M059J (cell line): Measurements from ENCODE around the gene TYW1. TPM values are rescaled to one million over a fixed set of nuclear protein-coding genes. Genes with fewer than 3 reads are reported as not detected.
A peak's percentile ranks its signal among the peaks of the same experiment; 100 is the strongest.
"Not testable (repeated sequence)": the region's sequence is repeated elsewhere in the genome, so short reads cannot be mapped to it uniquely, and the experiment has no call there.

Experiments
- DNase-seq: peaks from one replicate; pipeline ENCODE4 v3.0.0-alpha.2; 2012; ENCODE audit warnings: low read depth
- total RNA-seq: library from RNA; depleted of rRNA; stranded (reverse); fragments of >200 nt; shearing (Covaris generic); gene quantifications from 2 replicates; pipeline ENCODE4 v1.2.3, GENCODE V29; 2014

TYW1 gene
- total RNA-seq, 1 experiment from 2014 or later, result 20.6 TPM

DNA sequence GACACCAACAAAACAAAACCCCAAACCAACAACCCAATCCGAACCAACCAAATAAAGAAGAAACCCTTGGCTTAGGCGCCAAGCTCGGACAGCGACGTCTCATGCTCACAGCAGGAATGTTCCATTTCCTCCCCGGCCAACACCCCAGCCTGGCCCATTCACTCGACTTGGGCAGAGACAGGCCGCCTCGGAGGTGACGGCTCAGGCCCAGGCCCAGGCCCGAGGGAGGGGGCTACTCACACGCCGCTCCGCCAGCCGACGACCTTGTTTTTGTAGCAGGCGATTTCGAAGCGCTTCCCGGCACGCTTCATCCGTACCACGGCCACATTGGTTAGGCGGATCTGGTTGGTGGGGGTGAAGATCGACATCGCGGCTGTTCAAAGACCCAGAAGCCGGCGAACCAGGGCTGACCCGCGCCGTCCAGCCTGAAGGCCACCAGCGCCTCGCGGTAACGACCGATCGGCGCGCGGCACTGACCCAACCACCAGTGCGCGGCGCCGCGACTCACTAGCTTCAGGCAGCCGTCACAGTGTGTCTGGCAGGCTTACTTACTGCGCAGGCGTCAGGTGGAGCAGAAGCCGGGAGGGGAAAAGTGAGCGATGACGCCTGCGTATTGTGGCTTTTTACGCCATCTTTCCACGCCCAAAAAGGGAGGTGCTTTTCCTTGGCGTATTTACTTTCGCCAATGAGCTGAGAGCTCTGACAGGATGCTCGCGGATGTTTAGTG, 1.4 kb upstream of the TYW1 start, which contains the start of gene SBDS:
TSS of gene SBDS (minus strand) at position 537 of the 727 bp plus-strand sequence. CDS start at position 368, 169 bp downstream.
- DNase-seq, result peak; percentile 99

DNA sequence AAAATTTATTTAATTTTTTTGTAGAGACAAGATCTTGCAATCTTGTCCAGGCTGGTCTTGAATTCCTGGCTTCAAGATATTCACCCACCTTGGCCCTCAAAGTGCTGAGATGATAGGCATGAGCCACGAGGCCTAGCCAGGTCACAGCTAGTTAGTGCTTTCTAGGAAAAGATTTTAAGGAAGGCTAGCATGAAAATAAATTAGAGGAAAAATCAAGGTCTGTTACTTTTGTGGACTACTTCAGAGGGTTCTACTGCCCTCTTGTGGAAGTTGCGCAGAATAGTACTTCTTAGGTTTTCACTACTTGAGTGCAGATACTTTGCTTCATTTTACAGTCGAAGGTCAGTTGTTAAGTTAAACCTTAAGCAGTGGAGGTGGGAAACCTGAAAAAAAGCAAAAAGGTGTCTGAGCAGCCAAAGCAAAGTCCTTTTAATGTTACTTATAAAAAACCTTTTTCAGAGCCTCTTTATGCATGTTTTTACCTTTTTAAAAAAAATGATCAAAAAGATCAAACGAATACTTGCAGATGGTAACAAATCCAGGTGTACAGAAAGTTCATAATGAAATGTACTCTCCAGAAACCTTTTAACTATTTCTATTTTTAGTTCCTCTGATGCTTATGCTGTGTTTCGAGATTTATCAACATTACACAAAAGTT, 4.1 kb downstream of the TYW1 start:
- DNase-seq, result peak; percentile 43

DNA sequence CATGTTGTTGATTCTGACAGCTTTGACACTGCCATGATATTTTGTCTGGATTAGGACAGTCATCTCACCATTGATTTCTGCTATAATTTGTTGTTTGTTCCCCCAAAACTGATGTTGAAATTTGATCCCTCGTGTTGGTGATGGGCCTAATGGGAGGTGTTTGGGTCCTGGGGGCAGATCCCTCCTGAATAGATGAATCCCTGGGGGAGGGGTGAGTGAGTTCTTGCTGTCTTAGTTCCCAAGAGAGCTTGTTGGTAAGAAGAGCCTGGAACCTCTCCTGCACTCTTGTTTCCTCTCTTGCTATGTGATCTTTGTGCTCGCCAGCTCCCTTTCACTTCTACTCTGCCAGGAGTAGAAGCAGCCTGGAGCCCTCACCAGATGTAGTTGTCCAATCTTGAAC, 7.5 kb downstream of the TYW1 start:
- not testable (repeated sequence) for DNase-seq

DNA sequence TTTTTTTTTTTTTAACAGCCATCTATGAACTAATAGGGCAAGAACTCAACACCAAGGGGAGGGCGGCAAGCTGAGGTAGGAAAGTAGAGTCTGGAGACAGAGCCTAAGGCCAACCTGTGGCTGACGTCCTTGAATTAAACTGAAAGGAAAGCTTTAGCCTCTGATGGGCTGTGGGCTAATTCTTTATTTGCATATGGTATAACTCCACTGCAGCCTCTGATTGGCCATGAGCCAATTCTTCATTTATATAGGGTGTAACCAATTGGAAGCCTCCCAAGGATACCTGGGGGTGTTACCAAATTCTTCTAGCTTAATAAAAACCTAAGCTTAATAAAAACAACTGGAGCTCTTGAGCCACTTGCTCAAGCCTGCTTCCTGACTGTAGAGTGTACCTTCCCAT, 10.3 kb downstream of the TYW1 start:
- DNase-seq, result no peak

DNA sequence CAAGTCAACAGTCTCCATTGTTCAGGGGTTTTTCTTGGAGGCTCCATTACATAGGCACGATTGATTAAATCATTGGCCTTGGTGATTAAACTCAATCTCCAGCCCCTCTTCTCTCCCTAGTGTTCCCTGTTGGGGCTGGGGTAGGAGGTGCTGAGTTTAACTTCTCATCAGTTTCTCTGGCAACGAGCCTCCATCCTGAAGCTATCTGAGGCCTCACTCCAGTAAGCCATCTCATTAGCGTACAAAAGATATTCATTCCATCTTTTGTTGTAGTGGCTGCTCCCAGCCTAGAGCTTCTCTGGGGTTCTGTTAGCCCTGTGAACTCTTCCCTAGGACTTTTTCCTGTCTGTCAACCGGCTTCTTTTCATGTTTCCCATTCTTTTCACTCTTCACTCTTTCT, 11.6 kb downstream of the TYW1 start:
- no peak for DNase-seq

DNA sequence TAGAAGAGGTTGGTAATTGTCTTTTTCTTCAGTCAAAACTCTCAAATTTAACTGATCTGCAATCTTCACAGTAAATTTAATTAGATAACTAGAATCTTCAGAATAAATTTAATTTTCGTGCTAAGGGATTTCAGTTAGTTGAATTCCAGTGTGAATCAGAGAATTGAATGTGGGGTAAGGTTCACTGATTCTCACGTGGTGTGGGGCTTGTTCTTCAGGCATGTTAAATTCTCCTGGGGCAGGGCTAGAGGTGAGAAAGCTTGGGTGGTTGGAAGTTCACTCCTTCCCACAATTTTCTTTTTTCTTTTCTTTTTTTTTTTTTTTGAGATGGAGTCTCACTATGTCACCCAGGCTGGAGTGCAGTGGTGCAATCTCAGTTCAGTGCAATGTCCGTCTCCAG, 13.0 kb downstream of the TYW1 start:
- DNase-seq, result not testable (repeated sequence)

DNA sequence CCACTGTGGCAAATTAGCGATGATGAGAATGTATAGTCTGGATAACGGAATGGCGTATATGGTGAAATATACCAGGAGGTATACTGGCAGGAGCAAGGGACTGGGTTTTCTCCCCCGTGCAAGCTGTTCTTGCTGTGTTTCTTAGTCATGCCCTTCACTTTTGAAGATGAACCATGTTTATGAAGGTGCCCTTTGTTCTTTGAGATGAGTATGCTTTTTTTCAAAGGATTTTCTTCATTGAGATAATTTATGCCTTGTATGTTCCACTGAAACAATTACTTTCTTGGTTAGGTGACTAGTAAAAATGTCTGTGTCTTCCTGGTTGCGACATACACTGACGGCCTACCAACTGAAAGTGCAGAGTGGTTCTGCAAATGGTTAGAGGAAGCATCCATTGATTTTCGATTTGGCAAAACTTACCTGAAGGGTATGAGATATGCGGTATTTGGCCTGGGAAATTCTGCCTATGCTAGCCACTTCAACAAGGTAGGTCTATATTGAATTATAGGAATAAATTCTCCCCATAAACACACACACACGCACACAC, 17.5 kb downstream of the TYW1 start:
- DNase-seq, result not testable (repeated sequence)

DNA sequence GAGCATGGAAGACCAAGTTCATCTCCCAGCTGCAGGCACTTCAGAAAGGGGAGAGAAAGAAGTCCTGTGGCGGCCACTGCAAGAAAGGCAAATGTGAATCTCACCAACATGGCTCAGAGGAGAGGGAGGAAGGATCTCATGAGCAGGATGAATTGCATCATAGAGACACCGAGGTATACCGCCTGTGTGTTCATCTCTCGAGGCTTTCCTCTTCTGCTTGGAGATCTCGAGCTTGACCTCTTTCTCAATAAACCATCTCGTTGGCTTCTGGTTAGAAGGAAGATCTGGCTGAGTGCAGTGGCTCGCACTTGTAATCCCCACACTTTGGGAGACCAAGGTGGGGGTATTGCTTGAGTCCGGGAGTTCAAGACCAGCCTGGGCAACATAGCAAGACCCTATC, 21.3 kb downstream of the TYW1 start:
- not testable (repeated sequence) for DNase-seq

DNA sequence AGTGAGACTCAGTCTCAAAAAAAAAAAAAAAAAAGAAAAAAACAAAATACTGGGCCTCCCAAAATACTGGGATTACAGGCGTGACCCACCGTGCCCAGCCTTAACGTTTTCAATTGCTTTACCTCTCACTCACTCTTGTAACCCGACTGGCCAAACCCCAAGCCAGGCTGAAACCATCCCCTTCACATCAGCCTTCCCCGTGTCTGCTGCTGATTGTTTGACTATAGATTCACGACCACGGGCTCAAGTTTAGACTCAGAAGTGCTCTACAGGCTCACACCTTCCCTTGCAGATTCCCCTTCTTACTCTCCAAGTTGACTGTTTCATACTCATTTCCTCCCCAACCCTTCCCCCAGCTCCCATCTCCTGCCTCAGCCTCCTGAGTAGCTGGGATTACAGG, 22.3 kb downstream of the TYW1 start:
- no peak for DNase-seq

DNA sequence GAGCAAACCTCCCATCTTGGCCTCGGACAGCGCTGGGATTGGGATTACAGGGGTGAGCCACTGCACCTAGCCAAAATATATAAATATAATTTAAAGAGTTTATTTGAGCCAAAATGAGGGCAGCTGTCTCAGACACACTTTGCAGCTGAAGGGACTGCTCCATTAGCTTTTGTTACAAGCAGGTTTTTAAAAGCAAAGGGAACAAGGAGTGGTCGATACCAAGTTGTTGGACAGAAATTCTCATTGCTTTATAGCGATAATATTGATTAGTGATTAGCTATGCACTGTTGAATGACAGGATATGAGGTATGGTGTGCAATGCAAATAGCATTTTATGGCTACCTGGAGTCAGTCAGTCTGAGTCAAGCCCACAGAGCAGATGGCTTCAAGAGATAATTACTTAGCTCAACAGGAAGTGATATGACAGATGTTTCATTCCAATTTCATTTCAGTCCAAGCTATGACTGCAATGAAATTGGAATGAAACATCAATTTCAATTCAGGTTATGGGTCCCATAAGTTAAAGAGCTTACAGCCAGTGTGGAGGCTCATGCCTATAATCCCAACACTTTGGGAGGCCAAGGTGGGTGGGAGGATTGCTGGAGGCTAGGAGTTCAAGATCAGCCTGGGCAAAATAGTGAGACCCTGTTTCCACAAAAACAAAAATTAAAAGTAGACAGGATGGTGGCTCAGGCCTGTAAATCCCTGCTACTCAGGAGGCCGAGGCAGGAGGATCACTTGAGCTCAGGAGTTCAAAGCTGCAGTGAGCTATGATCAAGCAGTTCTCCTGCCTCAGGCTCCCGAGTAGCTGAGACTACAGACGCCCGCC, 23.1 kb downstream of the TYW1 start:
- DNase-seq, result peak; percentile 62

DNA sequence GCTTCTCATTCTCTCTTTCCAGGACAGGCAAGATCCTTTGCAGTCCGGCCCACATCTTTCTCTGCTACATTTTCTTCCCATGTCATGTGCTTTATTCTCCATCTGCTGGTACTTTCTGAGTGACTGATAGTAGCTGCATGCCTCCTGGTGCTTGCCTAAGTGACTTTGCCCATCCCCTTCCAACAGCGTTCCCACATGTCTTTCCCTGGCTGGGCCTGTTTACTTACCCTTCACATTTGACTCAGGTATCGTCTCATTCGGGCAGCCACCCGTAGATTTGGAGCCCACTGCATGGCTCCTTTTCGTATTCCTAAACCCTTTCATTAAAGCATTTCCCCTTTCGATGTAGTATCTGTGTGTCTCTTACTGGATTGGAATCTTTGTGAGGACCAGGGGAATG, 24.6 kb downstream of the TYW1 start:
- DNase-seq, result no peak

DNA sequence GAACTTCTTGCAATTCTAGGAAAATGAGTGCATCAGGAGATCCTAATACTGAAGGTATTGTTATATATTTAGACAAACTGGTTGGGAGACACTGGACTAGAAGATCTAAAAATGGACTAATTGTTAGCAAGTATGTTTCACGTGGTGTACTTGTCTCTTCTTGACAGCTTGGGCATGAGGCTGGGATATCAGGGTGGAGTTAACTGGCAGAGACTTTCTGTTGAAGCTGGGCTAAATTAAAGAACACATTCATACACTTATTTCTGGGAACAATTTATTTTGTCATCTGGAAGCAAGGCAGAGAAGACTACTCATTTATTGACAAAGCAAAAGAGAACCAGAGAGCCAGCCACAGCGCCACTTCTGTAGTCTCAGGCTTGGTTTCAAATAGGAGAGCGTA, 25.9 kb downstream of the TYW1 start:
- DNase-seq, result no peak

DNA sequence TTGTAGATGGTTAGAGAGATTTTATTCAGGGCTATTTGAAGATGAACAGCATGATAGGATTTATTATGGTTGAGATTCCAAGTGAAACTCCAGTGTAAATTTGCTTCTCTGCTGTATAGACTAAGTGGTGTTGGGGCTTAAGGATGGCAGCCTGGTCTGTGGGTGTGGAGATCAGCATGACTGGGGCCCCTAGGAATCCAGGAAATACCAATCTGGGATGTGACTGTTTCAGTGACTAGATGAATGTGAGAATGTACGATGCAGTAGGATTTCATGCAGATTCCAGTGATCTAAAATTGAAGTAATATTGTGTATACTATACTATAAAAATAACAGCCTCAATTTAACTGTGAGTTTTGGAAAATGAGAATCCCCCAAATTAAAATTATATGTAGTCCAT, 28.8 kb downstream of the TYW1 start:
- peak; percentile 72 for DNase-seq

DNA sequence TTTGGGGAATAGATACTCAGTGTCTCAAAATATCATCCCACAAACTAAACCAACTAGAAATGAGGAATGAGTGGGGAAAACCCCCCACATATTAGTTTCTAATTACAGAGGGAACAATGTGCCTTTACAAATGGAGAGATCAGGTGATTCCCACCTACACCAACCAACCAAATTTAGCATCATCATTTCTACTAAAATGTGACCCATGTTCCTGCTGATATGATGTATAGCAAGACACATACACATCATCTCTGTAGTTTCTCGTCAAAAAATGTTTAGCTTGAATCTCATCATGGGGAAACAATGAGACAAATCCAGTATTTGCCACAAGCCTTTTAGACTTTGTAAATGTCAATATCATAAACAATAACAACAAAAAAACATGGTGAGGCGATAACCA, 35.1 kb downstream of the TYW1 start:
- DNase-seq, result not testable (repeated sequence)

DNA sequence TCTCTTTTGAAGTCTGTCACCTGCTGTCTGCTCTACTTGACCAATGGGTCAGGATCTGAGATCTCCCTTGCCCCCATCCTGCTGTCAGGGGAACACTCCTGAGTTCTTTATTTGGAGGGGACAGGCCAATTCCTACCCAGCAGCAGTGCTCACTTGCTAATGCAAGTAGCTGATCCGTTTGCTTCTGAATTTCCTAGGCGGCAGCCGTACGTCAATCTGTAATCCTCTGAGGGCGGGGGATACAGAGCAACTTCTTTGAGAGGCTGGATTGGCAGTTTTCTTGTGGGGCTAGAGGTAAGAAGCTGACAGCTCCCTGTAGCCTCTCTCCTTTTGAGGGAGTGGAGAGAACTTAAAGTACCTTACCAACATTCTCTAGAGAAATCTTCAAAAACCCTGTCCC, 36.6 kb downstream of the TYW1 start:
- DNase-seq, result no peak

DNA sequence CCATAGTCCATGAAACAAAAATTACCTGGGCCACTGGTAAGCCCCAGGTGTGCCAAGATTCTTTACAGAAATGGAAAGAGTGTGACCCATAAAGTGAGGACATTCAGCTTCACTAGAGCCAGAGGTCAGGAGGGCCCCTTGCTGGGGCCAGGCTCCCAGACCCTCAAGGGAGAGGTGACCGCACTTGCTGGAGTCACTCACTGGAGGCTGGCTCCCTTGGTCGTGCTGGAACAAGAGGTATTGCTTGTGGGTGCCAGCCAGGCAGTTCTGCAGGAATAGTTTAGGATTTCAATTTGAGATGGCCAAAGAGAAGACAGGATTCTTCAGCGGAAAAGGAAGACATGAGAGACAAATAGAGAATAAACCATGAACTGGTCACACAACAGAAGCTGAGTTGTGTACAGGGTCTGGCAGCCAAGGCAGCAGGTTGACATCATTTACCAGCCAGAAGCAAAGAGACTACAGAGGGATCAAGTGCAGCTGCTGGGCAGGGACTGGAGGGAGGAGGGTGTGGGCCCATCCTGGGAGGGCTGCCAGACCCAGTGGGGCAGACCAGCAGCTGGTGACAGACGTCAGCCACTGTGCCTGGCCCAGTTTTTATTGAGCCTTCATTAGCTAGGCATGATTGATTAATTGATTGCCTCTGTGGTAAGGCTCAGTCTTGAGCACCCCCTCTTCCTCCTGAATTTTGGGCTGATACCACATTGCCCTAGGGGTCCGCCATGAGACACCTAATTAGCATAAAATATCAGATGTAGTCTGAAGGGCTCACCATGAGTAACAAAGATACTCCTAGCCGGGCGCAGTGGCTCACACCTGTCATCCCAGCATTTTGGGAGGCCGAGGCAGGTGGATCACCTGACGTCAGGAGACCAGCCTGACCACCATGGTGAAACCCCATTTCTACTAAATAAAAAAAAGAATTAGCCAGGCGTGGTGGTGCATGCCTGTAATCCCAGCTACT, 40.1 kb downstream of the TYW1 start:
- not testable (repeated sequence) for DNase-seq

DNA sequence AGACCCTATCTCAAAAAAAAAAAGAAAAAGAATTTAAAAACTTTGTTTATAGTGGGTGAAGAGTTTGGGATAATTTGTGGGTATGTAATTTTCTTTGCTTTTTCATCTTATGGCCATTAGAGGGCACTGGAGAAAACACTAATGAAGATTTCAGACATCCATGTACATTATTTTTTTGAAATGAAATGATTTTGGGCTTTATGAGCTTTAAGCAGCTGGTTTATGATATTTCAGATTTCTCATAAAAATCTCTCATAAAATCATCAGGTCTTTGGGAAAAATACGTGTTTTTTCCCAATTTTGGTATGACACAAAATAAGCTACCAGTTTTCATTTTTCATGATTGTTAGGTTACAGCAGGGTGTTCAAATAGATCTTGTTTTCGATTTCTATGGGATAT, 44.2 kb downstream of the TYW1 start:
- not testable (repeated sequence) for DNase-seq

DNA sequence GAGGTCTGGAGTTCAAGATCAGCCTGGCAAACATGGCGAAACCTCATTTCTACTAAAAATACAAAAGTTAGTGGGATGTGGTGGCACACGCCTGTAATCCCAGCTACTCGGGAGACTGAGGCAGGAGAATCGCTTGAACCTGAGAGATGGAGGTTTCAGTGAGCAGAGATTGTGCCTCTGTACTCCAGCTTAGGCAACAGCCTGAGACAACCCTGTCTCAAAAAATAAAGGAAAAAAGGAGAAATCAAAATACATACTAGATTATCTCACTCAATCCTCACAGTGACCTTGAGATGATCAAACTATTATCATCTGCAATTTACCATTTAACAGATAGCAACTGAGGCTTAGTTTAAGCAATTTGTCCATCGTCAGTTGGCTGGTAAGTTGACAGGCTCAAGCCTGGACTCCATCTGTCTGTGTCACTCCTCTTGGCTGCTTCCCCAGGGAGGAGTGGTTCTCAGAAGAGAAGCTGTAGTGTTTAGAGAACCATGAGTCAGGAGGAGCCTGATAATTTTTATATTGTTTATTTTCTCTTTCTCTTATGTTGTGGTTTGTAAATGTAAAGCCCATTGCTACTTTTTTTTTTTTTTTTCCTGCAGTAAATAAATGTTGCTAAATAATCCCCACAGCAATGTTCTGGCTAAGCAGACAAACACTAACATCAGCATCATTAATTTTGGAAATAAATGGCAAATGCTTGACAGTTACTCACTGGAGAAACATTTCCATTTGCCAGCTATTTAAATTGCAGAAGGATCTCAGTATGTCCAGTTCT, 46.3 kb downstream of the TYW1 start:
- DNase-seq, result peak; percentile 92

DNA sequence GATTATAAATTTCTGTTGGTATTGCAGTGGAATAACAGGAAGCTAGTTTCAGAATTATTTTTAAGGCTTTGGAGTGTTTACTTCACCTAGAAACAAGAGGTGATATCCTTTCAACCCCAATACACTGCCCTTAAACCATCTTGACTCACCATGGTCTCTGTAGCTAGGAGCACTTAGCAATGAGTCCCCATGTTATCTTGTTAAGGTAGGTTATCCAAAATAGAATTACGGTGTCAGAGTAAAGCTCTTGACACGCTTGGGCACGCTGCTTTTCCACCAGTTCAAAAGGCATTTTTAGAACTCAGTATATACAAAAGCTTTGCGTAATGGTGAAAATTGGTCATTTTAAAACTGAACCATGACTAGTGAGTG, 46.9 kb downstream of the TYW1 start:
- peak; percentile 45 for DNase-seq

DNA sequence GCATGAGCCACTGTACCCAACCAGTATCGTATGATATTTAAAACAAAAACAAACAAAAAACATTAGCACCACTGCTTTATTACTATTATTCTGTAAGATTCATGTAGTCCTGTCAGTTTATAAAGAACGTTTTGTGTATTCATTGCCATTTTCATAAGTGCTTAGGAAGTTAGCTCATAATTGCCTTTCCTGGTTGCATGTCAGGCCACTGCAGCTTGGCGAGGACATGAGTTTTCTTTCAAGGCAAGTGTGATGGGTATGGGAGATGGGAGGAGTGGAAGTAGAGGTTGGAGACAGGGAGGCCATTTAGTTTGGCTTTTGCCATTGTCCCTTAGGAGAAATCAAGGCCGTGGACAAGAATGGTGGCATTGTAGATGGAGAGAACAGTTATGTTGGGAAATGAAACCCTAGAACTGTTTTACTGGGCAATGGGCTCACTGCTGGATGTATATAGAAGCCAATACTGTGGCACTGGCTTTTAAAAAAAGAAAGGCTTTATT, 48.9 kb downstream of the TYW1 start:
- DNase-seq, result no peak
